ENCODE data around the gene KIF26B. TPM values are rescaled to one million over a fixed set of nuclear protein-coding genes. Genes with fewer than 3 reads are reported as not detected.

KIF26B gene
- total RNA-seq, 1 experiment from 2014 or later: 1.7 TPM

DNA sequence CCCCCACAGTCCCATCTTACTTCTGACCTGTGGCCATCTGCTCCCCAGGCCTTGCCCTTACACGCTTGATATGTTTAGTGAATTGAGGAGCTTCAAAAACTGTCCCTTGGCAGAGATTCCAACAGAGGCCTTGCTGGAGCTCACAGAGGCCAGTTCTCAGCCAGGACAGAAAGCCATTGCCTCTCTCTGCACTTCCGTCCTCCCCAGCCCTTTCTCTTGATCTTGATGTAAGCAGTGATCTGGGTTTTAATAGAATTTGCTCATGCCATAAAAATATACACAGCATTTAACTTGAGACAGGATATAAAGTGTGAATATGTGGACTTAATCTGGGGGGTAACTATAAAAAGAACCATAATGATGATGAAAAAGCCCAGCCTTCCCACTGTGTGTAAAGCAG, 453.5 kb downstream of the KIF26B start:
- H3K36me3 ChIP-seq (replicated peaks; ENCODE audit: control insufficient read depth, insufficient read depth, low read length): no peaks in the 10 kb centered on the region
- no peak overlapping the region for H3K4me3 ChIP-seq (ENCODE audit: insufficient read depth, low read depth, low read length)
- DNase-seq: peak; percentile 12
- H3K27me3 ChIP-seq (ENCODE audit: control insufficient read depth, insufficient read depth, low read length): no peaks in the 10 kb centered on the region

DNA sequence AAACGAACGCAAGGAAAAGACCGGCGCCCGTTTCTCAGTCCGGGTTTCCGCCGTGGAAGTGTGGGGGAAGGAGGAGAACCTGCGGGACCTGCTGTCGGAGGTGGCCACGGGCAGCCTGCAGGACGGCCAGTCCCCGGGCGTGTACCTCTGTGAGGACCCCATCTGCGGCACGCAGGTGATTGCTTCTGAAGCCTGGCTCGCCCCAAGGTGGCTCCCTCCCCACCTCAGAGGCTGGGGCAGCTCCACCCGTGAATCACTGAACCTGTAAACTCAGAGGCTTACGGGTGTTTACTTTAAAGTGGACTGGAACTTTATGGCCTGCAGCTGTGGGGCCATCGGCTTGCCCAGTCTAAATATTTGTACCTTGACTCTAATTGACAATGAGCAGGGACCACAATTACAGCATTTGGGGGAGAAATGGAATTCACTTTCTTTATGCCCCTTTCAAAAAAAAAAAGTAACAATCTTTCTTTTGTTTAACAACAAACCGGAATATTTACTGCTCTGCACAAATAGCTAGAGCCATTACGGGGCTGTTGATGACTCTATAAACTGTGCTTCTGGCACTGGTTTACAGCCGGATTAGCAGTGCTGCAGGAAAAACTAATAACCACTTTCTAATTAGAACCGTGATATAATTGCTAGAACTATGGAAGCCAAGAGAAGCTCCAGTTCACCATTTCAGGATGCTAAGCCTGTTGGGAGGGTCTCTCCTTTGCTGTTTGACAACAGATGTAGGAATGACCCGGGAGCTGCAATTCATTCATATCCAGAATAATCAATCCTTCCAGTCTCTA, 454.8 kb downstream of the KIF26B start:
- DNase-seq: peak; percentile 49
- H3K36me3 ChIP-seq (replicated peaks; ENCODE audit: control insufficient read depth, insufficient read depth, low read length): no peaks in the 10 kb centered on the region
- H3K27me3 ChIP-seq (ENCODE audit: control insufficient read depth, insufficient read depth, low read length): no peaks in the 10 kb centered on the region
- no peak overlapping the region for H3K4me3 ChIP-seq (ENCODE audit: insufficient read depth, low read depth, low read length)

DNA sequence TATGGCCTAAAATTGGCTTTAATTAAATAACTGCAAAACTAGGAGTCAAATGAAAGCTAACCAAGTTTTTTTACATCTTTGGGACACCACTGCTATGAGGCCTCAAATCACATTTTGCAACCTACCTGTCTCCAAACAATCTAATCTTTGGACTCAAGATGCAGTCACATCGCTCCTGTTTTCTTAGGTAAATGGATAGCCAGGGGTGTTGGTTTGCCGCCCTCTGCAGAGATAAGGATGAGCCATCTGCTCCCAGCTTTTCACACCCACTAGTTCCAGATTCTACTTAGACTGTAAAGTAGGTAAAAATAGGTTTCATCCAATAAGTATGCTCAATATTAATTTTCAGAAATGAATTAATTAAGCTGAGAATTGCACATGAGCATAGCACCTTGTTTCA, 456.5 kb downstream of the KIF26B start:
- Histone ChIP-seq H3K36me3 (replicated peaks; ENCODE audit: control insufficient read depth, insufficient read depth, low read length) (no peaks in the 10 kb centered on the region), H3K4me3 (ENCODE audit: insufficient read depth, low read depth, low read length) (no peak overlapping the region), H3K27me3 (ENCODE audit: control insufficient read depth, insufficient read depth, low read length) (no peaks in the 10 kb centered on the region)
- peak; percentile 10 for DNase-seq

DNA sequence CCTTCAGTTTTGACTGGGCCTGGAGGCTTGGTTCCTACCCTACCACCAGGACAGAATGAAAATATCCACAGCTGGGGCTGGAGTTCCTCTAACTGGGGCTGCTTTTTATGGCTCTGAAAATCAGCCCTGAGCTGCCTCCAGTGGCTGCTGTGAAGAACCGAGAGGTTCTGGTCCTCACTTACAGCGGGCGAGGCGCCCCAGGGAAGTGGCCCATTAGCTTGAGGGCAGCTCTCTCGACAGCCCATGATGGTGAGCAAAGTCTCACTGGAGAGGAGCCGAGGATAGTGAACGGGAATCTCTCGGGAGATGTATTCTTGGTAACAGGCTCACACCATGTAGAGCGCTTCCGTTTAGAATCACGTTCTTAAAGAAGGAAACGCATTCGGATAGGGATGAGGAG, 459.7 kb downstream of the KIF26B start:
- DNase-seq: peak; percentile 10
- Histone ChIP-seq H3K27me3 (ENCODE audit: control insufficient read depth, insufficient read depth, low read length) (no peaks in the 10 kb centered on the region), H3K4me3 (ENCODE audit: insufficient read depth, low read depth, low read length) (no peak overlapping the region), H3K36me3 (replicated peaks; ENCODE audit: control insufficient read depth, insufficient read depth, low read length) (no peaks in the 10 kb centered on the region)

DNA sequence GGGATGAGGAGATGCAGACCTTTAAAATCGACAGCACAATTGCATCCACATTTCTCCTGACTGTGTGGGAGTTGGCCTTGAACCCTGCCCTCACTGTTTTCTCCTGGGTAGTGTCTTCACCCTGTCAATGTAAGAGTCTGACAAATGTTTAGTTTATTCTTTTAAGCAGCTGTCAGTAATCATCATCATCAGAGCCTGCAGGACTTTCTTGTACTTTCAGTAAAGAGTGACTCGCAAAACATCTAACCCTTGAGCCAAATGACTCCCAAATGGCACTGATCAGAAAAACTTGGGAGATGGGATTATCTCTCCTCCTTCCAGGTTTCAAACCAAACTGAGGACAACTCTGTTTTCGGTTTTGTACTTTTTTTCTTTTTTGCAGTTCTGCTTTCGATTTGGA, 460.2 kb downstream of the KIF26B start:
- Histone ChIP-seq H3K4me3 (ENCODE audit: insufficient read depth, low read depth, low read length) (no peak overlapping the region), H3K36me3 (replicated peaks; ENCODE audit: control insufficient read depth, insufficient read depth, low read length) (no peaks in the 10 kb centered on the region), H3K27me3 (ENCODE audit: control insufficient read depth, insufficient read depth, low read length) (no peaks in the 10 kb centered on the region)
- no peak for DNase-seq

DNA sequence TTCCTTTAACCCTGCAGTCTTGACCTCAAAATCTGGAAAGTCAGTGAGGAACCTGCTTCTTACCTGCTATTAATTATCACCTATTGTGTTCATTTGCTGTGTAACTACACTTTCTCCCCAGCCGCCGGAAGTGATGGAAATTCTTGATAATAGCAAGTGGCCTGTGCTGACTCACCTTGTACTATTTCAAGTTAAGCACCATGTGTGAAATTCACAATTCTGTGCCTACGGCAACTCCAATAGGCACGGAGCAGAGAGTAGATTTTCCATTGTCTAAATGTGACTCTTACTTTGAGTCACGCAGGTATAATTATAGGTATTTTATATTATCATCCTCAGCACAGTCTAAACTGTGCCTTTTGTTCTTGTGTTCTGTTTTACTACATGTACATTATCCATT, 466.8 kb downstream of the KIF26B start:
- no peak for DNase-seq
- Histone ChIP-seq H3K36me3 (replicated peaks; ENCODE audit: control insufficient read depth, insufficient read depth, low read length) (no peaks in the 10 kb centered on the region), H3K4me3 (ENCODE audit: insufficient read depth, low read depth, low read length) (no peak overlapping the region)

DNA sequence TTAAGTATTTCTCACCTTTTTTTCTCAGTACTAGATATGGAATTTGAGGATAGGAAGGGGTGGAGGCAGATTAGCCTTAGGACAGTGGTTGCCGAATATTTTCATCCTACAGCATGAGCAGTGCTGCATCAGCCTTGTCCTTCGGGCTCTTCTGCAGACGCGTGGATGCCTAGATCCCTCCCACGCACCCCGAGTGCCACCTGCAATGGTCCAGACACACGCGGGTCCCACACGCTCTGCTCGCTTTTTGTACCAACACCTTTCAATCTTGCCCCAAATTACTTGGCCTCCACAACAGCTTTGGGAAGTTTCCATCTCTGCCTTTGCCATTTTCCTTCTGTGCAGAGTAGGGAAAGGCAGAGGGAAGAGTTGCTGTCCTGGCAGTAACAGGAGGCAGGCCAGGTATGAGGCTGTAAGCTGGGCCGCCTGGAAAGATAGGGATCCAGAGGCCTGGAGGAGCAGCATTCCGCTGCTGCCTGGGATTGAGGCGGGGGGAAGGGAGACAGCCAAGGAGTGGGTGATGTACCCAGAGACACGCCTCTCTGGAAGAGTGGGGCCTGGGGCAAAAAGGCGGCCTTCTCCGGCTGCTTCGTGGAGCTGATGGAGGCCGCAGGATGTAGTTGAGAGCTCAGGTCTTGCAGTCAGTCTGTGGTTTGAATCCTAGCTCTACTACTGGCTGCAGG, 467.7 kb downstream of the KIF26B start:
- Histone ChIP-seq H3K36me3 (replicated peaks; ENCODE audit: control insufficient read depth, insufficient read depth, low read length) (no peaks in the 10 kb centered on the region), H3K27me3 (ENCODE audit: control insufficient read depth, insufficient read depth, low read length) (no peaks in the 10 kb centered on the region), H3K4me3 (ENCODE audit: insufficient read depth, low read depth, low read length) (no peak overlapping the region)
- no peak for DNase-seq

More for the DNA sequence above, 466.8 kb downstream of the KIF26B start:
- no peaks in the 10 kb centered on the region for H3K27me3 ChIP-seq (ENCODE audit: control insufficient read depth, insufficient read depth, low read length)

DNA sequence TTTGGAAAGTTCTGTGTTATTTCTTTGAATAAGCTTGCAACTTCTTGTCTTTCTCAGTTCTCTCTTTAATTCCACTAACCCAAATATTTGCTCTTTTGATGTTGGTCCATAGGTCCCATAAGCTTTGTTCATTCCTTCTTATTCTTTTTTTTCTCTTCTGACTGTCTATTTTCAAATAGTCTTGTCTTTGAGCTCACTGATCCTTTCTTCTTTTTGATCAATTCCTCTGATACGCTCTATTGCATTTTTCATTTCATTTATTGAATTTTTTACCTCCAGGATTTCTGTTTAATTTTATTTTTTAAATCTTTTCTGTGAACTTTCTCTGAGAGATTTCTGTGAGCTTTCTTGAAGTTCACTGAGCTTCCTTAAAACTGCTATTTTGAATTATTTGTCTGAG, 486.6 kb downstream of the KIF26B start:
- no peak for DNase-seq
- Histone ChIP-seq H3K36me3 (replicated peaks; ENCODE audit: control insufficient read depth, insufficient read depth, low read length) (no peaks in the 10 kb centered on the region), H3K27me3 (ENCODE audit: control insufficient read depth, insufficient read depth, low read length) (no peaks in the 10 kb centered on the region), H3K4me3 (ENCODE audit: insufficient read depth, low read depth, low read length) (no peak overlapping the region)

DNA sequence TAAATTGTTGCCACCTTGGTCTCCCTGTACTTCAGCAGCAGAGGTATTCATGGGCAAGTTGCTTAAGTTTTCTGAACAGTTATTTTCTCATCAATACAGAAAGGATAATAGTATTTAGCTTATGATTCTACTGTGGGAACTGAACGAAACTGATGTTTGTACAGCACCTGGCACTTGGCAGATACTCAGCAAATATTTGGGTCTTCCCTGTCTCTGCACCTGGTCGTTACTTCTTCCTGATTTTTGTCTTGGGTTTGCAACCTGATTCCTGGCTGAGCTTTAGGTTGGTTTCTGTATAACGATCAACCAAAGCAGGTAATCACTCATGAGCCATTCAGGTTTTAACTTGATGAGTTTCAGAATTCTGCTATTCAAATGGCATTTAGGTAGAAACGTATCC, 490.6 kb downstream of the KIF26B start:
- Histone ChIP-seq H3K27me3 (ENCODE audit: control insufficient read depth, insufficient read depth, low read length) (no peaks in the 10 kb centered on the region; the same call in 1 of the 2 replicates), H3K36me3 (replicated peaks; ENCODE audit: control insufficient read depth, insufficient read depth, low read length) (no peaks in the 10 kb centered on the region), H3K4me3 (ENCODE audit: insufficient read depth, low read depth, low read length) (no peak overlapping the region)
- DNase-seq: no peak

DNA sequence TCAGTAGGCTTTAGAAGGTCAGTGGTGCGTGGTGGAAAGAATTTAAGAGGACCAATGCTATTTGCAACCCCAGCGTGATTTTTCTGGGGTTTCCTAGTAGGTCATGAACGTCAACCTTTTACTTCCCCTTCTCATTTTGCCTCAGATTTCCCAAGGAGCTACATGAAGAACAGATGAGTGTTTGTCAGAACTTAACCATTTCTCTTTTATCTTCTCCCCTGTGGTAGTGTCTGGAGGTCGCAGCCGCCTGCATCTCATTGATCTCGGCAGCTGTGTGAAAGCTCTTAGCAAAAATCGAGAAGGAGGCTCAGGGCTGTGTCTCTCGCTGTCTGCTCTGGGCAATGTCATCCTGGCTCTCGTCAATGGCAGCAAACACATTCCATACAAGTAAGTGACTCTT, 491.1 kb downstream of the KIF26B start:
- Histone ChIP-seq H3K36me3 (replicated peaks; ENCODE audit: control insufficient read depth, insufficient read depth, low read length) (no peaks in the 10 kb centered on the region), H3K27me3 (ENCODE audit: control insufficient read depth, insufficient read depth, low read length) (no peaks in the 10 kb centered on the region; the same call in 1 of the 2 replicates), H3K4me3 (ENCODE audit: insufficient read depth, low read depth, low read length) (no peak overlapping the region)
- DNase-seq: no peak

DNA sequence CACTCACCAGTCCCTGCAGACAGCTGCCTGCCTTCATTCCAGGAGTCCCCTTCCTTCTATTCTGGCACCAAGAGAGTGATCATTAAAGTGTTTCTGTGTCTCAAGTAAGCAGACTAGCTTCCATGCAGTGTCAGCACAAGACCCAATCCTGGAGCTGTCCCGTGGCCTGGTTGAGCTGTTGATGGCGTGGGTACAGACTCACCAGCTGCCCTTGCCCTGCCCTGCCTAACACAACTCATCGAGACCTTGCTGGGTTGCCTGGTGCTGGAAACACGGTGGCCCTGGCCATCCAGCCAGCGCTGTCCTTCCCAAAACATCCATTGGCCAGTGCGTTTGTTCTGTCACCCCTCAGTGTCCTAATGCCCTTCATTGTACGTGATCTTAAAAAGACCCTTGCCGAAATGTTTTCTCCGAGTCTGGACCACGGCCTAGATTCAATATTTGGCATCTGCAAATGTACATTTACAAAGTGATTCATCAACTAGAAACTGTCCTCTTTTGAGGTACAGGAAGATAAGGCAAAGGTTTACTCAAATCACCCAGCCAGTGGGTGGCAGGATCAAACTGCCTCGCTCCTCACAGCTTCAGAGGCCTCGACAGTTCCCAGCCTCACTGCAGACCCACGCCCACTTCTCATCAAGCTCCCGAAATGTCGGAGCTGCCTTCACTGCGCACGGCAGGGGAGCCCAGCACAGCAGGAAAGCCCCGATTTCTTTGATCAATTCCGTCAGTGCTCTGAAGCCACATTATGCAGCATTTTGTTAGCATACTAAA, 494.2 kb downstream of the KIF26B start:
- no peak overlapping the region for H3K4me3 ChIP-seq (ENCODE audit: insufficient read depth, low read depth, low read length)
- DNase-seq: peak; percentile 36
- H3K27me3 ChIP-seq (ENCODE audit: control insufficient read depth, insufficient read depth, low read length): no peaks in the 10 kb centered on the region; the same call in 1 of the 2 replicates
- H3K36me3 ChIP-seq (replicated peaks; ENCODE audit: control insufficient read depth, insufficient read depth, low read length): no peaks in the 10 kb centered on the region

DNA sequence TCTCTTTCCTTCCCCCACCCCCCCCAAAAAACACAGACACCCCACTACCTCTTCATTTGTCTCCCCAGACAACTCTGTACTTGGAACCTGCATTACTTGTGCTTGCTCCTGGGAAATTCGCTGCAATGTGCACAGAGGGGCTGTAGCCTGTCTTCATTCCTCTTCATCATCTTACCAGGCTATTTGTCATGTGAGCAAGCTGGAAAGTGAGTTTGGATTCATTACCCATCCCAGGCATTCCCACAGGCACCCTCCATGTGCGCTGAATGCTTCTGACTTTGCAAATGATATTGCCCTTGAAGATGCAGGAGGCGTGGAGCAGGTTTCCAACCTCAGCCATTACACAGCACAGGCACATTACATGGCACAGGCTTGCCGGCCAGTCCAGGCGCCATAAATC, 494.9 kb downstream of the KIF26B start:
- H3K27me3 ChIP-seq (ENCODE audit: control insufficient read depth, insufficient read depth, low read length): no peaks in the 10 kb centered on the region; the same call in 1 of the 2 replicates
- no peak for DNase-seq
- H3K4me3 ChIP-seq (ENCODE audit: insufficient read depth, low read depth, low read length): no peak overlapping the region
- H3K36me3 ChIP-seq (replicated peaks; ENCODE audit: control insufficient read depth, insufficient read depth, low read length): no peaks in the 10 kb centered on the region

DNA sequence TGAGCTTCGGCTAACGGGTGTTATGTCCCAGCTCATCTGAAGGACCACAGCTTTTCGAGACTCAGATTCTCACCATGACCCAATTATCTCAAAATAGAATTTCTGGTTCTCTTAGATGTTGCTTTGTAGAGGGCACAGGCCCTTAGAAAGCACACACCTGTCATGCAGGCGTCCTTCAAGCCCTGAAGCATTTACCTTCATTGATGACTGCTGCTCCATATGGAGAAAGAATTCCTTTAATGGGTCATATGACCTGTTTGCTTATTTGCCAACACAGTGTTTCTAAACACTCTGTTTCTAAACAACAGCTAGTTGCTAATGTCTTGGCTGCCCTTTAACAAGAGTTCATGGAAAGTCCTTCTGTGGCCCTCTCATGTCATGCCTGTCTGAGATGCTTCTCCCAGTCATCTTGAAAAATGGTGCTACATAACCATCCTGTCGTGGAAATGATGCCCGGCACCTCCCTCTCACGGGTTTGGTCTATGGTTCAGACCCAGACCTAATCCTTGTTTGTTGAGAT, 495.7 kb downstream of the KIF26B start:
- DNase-seq: no peak
- Histone ChIP-seq H3K36me3 (replicated peaks; ENCODE audit: control insufficient read depth, insufficient read depth, low read length) (no peaks in the 10 kb centered on the region), H3K4me3 (ENCODE audit: insufficient read depth, low read depth, low read length) (no peak overlapping the region), H3K27me3 (ENCODE audit: control insufficient read depth, insufficient read depth, low read length) (no peaks in the 10 kb centered on the region; the same call in 1 of the 2 replicates)

DNA sequence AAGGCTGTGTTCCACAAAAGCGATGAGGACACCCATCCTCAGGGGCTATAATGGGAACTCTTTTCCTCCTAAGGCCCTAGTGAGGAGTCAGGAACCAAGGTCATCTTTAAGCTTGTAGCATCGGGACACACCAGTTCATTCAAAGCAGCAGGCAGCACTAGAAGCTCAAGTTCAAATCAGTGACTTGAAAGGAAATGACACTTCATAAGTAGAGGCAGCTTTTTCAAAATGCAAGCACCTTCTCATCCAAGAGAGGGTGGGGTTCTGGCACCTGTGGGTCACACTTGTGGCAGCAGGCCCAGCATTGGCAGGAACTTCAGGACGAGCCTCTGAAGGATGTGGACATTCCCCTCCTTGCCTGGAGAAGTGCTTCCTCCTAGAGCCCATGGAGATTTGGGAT, 496.3 kb downstream of the KIF26B start:
- Histone ChIP-seq H3K36me3 (replicated peaks; ENCODE audit: control insufficient read depth, insufficient read depth, low read length) (no peaks in the 10 kb centered on the region), H3K4me3 (ENCODE audit: insufficient read depth, low read depth, low read length) (no peak overlapping the region), H3K27me3 (ENCODE audit: control insufficient read depth, insufficient read depth, low read length) (no peaks in the 10 kb centered on the region; the same call in 1 of the 2 replicates)
- no peak for DNase-seq
